ENCODE measurements around the gene THNSL1.

Gene THNSL1

DNA sequence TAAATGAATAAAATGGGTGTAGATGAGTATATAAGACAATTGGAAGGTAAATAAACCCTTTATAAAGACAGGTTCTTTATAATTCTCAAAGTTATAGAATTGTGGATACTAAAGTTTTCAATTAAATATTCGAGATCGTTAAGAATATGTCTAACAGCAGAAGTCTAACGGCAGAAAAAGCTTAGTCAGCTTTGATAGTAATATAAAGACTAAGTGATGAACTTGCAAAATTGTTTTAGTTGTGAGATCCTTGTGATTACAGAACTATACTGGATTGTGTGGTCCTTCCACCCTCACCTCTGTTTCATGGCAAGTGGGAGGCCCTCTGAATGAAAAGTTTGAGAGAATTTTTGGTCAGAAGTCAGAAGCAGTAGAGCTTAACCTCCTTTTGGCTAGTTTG, 2.3 kb downstream of the THNSL1 start:
- no peak for TF ChIP-seq ZBTB7A (IDR thresholded peaks at IDR 0.05; ENCODE audit: low read depth)
- TF ChIP-seq FOXM1 (IDR thresholded peaks at IDR 0.05; ENCODE audit: borderline replicate concordance, low read depth): no peak
- no peak for TF ChIP-seq YY1 (IDR thresholded peaks at IDR 0.05; ENCODE audit: low read depth)
- no peak for TF ChIP-seq NFIC (IDR thresholded peaks at IDR 0.05)
- no peak for TF ChIP-seq CREB1 (IDR thresholded peaks at IDR 0.05; ENCODE audit: low read depth)
- no peak for TF ChIP-seq TEAD4 (IDR thresholded peaks at IDR 0.05)

DNA sequence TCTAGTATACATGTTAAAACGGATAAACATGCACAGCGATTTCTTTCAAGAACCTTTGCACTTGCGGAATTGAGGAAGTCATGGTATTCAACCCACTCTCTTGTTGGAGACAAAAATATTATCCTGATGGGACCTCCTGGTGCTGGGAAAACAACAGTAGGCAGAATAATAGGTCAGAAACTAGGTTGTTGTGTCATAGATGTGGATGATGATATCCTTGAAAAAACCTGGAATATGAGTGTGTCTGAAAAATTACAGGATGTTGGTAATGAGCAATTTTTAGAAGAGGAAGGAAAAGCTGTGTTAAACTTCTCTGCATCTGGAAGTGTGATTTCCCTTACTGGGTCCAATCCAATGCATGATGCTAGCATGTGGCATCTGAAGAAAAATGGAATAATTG, 6.9 kb downstream of the THNSL1 start:
- TF ChIP-seq, protein P1, sequence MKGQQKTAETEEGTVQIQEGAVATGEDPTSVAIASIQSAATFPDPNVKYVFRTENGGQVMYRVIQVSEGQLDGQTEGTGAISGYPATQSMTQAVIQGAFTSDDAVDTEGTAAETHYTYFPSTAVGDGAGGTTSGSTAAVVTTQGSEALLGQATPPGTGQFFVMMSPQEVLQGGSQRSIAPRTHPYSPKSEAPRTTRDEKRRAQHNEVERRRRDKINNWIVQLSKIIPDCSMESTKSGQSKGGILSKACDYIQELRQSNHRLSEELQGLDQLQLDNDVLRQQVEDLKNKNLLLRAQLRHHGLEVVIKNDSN (IDR thresholded peaks at IDR 0.05): no peak
- no peak for TF ChIP-seq RAD21 (IDR thresholded peaks at IDR 0.05; ENCODE audit: low read depth)
- TF ChIP-seq, protein P2, sequence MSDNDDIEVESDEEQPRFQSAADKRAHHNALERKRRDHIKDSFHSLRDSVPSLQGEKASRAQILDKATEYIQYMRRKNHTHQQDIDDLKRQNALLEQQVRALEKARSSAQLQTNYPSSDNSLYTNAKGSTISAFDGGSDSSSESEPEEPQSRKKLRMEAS (IDR thresholded peaks at IDR 0.05): no peak
- TF ChIP-seq YY1 (IDR thresholded peaks at IDR 0.05; ENCODE audit: low read depth): no peak
- TF ChIP-seq ZBTB7A (IDR thresholded peaks at IDR 0.05; ENCODE audit: low read depth): no peak
- TF ChIP-seq, protein P3, sequence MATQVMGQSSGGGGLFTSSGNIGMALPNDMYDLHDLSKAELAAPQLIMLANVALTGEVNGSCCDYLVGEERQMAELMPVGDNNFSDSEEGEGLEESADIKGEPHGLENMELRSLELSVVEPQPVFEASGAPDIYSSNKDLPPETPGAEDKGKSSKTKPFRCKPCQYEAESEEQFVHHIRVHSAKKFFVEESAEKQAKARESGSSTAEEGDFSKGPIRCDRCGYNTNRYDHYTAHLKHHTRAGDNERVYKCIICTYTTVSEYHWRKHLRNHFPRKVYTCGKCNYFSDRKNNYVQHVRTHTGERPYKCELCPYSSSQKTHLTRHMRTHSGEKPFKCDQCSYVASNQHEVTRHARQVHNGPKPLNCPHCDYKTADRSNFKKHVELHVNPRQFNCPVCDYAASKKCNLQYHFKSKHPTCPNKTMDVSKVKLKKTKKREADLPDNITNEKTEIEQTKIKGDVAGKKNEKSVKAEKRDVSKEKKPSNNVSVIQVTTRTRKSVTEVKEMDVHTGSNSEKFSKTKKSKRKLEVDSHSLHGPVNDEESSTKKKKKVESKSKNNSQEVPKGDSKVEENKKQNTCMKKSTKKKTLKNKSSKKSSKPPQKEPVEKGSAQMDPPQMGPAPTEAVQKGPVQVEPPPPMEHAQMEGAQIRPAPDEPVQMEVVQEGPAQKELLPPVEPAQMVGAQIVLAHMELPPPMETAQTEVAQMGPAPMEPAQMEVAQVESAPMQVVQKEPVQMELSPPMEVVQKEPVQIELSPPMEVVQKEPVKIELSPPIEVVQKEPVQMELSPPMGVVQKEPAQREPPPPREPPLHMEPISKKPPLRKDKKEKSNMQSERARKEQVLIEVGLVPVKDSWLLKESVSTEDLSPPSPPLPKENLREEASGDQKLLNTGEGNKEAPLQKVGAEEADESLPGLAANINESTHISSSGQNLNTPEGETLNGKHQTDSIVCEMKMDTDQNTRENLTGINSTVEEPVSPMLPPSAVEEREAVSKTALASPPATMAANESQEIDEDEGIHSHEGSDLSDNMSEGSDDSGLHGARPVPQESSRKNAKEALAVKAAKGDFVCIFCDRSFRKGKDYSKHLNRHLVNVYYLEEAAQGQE (IDR thresholded peaks at IDR 0.05; ENCODE audit: low read depth): no peak
- TF ChIP-seq NFIC (IDR thresholded peaks at IDR 0.05): no peak
- TF ChIP-seq FOXM1 (IDR thresholded peaks at IDR 0.05; ENCODE audit: borderline replicate concordance, low read depth): no peak
- TF ChIP-seq TCF12 (IDR thresholded peaks at IDR 0.05; ENCODE audit: low read depth): no peak
- TF ChIP-seq CEBPB (IDR thresholded peaks at IDR 0.05): no peak
- TF ChIP-seq TAF1 (IDR thresholded peaks at IDR 0.05; ENCODE audit: low read depth): no peak
- no peak for TF ChIP-seq CREB1 (IDR thresholded peaks at IDR 0.05; ENCODE audit: low read depth)
- no peak for TF ChIP-seq EP300 (IDR thresholded peaks at IDR 0.05; ENCODE audit: borderline replicate concordance)

DNA sequence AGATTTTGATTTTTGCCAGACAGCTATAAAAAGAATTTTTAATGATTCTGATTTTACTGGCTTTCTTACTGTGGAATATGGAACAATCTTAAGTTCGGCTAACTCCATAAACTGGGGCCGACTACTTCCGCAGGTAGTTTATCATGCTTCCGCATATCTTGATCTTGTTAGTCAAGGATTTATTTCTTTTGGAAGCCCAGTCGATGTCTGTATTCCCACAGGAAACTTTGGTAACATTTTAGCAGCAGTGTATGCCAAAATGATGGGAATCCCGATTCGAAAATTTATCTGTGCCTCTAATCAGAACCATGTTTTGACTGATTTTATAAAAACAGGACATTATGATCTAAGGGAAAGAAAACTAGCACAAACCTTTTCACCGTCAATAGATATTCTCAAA, 8.1 kb downstream of the THNSL1 start:
- TF ChIP-seq RAD21 (IDR thresholded peaks at IDR 0.05; ENCODE audit: low read depth) (no peak), EP300 (IDR thresholded peaks at IDR 0.05; ENCODE audit: borderline replicate concordance) (no peak), TCF12 (IDR thresholded peaks at IDR 0.05; ENCODE audit: low read depth) (no peak), TEAD4 (IDR thresholded peaks at IDR 0.05) (no peak), YY1 (IDR thresholded peaks at IDR 0.05; ENCODE audit: low read depth) (no peak), TAF1 (IDR thresholded peaks at IDR 0.05; ENCODE audit: low read depth) (no peak), CEBPB (IDR thresholded peaks at IDR 0.05) (no peak)
- TF ChIP-seq, protein P2 (IDR thresholded peaks at IDR 0.05): no peak

DNA sequence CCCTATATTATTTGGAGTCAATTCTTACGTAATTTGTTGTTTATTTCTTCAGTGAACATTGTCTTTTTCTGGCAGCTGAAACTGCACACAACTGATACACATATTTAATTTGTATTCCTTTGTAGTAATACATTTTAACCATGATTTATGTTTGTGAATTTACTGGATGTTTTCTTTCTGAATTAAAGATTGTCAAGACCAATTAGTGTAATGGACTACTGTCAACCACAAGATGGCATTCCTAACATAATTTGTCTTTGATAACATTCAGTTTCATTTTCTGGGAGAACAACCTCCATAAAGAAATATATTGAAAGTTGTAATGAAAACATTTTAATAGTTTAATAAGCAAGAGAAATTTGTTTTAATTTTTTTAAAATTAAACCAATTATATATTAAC, 10.1 kb downstream of the THNSL1 start:
- TF ChIP-seq RAD21 (IDR thresholded peaks at IDR 0.05; ENCODE audit: low read depth) (peak; percentile 8; the same call in 1 of the 2 replicates), CEBPB (IDR thresholded peaks at IDR 0.05) (no peak), EP300 (IDR thresholded peaks at IDR 0.05; ENCODE audit: borderline replicate concordance) (no peak), TAF1 (IDR thresholded peaks at IDR 0.05; ENCODE audit: low read depth) (no peak)

DNA sequence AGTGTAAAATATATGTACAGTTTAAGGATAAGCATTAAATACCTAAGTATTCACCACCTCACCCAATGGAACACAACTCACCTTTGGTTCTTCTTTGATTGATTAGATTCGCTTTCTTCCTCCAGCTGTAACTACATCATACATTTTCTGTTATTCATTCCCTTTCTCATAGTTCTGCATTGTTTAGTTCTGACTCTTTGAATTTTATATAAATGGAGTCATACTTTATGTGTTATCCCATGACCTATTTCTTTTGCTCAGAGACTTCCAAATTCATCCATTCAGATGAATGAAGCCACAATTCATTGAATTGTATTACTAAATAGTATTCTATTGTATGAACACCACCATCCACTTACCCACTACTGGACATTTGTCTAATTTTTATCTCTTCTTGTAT, 12.3 kb downstream of the THNSL1 start:
- TF ChIP-seq EGR1 (IDR thresholded peaks at IDR 0.05): no peak
- TF ChIP-seq CREB1 (IDR thresholded peaks at IDR 0.05; ENCODE audit: low read depth): no peak
- no peak for TF ChIP-seq YY1 (IDR thresholded peaks at IDR 0.05; ENCODE audit: low read depth)
- no peak for TF ChIP-seq EP300 (IDR thresholded peaks at IDR 0.05; ENCODE audit: borderline replicate concordance)
- no peak for TF ChIP-seq TCF12 (IDR thresholded peaks at IDR 0.05; ENCODE audit: low read depth)
- no peak for TF ChIP-seq NFIC (IDR thresholded peaks at IDR 0.05)
- TF ChIP-seq, protein P1 (IDR thresholded peaks at IDR 0.05): no peak

DNA sequence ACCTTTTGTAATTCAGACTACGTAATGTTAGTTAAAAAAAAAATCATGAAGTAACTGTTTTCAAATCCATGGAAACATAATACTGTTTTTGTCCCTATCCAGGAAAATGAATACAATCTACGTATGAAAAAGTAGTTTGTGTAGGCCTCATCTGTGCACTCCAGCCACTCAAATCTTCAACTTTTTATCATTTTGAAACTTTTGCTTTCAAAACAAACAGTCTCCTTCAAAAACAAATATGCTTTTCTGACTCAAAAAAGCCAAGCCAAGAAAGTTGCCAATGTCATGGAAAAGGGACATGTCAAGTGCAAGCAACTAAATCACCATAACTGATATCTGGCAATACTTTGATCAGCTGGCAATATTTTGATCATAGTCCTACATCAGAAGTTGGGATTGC, 13.1 kb downstream of the THNSL1 start:
- TF ChIP-seq, protein P3 (IDR thresholded peaks at IDR 0.05; ENCODE audit: low read depth): no peak
- no peak for TF ChIP-seq NFIC (IDR thresholded peaks at IDR 0.05)
- TF ChIP-seq TCF12 (IDR thresholded peaks at IDR 0.05; ENCODE audit: low read depth): no peak
- no peak for TF ChIP-seq CEBPB (IDR thresholded peaks at IDR 0.05)
- no peak for TF ChIP-seq EGR1 (IDR thresholded peaks at IDR 0.05)
- no peak for TF ChIP-seq TEAD4 (IDR thresholded peaks at IDR 0.05)
- TF ChIP-seq, protein P2 (IDR thresholded peaks at IDR 0.05): no peak
- TF ChIP-seq, protein P1 (IDR thresholded peaks at IDR 0.05): no peak
- TF ChIP-seq ZBTB7A (IDR thresholded peaks at IDR 0.05; ENCODE audit: low read depth): no peak
- no peak for TF ChIP-seq CREB1 (IDR thresholded peaks at IDR 0.05; ENCODE audit: low read depth)
- TF ChIP-seq TAF1 (IDR thresholded peaks at IDR 0.05; ENCODE audit: low read depth): no peak
- no peak for TF ChIP-seq RAD21 (IDR thresholded peaks at IDR 0.05; ENCODE audit: low read depth)
- no peak for TF ChIP-seq YY1 (IDR thresholded peaks at IDR 0.05; ENCODE audit: low read depth)
